HG03432 (cell line): ENCODE data around the gene ZNG1F.
"Not testable (repeated sequence)": the region's sequence is repeated elsewhere in the genome, so short reads cannot be mapped to it uniquely, and the experiment has no call there.

Experiments used
- ATAC-seq: cut with Tn5 transposase; IDR thresholded peaks from one replicate; pipeline ENCODE4 v1.9.1; 2021; ENCODE audit warnings: mild to moderate bottlenecking, moderate library complexity; ENCODE audit not compliant: unreplicated experiment

The ZNG1F gene

GRCh38 chr9:41189217-41189616, at the start of gene ZNG1F:
Gene ZNG1F, minus strand, starts transcription at chr9:41189317. Its CDS starts 59 bp downstream, at chr9:41189258.
- ATAC-seq: not testable (repeated sequence)

GRCh38 chr9:41237110-41237749, 48.1 kb upstream of the ZNG1F start:
- not testable (repeated sequence) for ATAC-seq

- not testable (repeated sequence) for ATAC-seq
Observed at GRCh38 chr9:41236486-41237109, 47.5 kb upstream of the ZNG1F start.

DNA sequence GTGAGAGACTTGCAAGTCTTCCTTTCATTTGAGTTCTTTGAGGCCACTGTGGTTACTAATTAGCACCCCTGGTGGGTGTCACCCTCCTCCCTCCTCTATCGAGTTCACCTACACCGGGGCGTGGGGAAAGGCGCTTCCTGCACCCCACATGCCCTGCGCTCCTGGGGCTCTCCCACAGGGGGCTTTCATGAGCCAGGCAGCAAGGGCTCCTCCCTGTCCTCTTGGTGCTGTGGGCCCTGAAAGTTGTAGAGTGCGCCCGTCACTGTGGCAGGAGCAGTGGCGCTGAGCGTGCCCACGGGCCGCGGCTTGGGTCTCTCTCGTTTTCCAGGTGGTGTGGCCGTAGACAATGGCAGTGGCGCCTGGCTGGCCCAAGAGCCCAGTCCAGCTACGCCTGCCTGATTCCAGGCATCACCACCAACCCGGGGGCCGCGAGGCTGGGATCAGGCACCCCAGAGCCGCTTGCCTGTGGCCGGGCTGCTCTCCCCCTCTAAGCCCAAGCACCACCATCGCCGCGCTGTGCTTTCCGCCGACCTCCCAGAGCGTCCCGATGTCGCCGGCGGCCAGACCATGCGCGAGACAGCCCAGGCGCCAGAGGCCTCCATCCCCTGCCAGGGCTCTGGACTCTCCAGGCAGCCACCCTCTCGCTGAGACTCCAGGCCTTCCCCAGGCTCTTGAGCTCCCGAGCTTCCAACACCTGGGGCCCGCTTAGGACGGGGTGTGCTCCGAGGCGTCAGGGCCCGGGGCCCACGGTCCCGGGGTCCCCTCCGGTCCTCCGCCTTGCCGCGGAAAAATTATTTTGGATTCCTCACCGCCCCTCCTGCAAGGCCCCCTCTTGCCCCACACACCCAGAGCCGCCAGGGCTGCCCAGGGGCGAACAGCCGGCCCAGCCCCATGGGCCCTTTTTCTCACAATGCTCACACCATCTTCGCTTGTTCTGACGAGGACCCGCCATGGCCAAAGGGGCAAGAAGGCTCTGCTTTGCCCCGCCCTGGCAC, 46.0 kb upstream of the ZNG1F start:
- peak; percentile 100 for ATAC-seq

- not testable (repeated sequence) for ATAC-seq
Observed at GRCh38 chr9:41234221-41234620, 45.1 kb upstream of the ZNG1F start.

- not testable (repeated sequence) for ATAC-seq
Observed at GRCh38 chr9:41232326-41232725, 43.2 kb upstream of the ZNG1F start.

DNA sequence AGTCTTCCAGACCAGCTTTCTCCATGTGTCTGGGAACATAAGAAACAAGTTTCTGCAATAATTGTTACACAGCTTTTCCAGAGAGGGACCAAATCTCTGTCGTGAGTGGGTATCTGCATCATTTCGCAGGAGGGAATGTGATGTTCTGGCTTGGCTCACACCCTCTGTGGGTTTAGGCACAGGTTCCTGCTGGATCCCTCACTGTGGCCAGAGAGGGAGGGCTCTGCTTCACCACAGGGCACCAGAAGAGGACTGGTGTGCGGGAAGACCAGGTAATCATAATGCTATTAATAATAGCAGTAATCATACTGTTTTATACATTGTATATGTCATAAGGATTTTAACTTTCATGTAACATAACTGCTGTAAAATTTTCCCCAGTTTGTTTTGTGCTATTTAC, 41.3 kb upstream of the ZNG1F start:
- not testable (repeated sequence) for ATAC-seq

DNA sequence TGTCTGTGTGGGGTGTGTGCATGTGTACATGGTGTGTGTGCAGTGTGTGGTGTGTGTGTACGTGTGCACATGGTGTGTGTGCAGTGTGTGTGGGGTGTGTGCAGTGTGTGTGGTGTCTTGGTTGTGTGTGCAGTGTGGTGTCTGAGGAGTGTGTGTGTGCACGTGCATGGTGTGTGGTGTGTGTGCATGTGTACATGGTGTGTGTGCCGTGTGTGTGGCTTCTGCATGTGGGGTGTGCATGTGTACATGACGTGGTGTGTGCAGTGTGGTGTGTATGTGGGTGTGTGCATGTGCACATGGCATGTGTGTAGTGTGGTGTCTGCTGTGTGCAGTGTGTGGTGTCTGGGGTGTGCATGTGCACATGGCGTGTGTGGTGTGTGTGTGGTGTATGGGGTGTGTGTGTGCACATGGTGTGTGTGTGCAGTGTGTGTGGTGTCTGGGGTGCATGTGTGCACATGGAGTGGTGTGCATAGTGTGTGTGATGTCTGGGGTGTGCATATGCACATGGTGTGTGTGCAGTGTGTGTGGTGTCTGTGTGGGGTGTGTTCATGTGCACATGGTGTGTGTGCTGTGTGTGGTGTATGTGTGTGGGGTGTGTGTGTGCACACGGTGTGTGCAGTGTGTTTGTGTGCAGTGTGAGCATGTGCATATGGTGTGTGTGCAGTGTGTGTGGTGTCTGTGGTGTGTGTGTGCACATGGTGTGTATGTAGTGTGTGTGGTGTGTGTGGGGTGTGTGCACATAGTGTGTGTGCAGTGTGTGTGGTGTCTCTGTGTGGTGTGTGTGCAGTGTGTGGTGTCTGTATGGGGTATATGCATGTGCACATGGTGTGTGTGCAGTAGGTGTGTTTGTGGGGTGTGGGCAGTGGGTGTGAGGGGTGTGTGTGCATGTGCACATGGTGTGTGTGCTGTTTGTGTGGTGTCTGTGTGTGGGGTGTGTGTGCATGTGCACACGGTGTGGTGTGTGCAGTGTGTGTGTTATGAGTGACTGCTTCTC, 40.6 kb upstream of the ZNG1F start:
- no peak for ATAC-seq

- not testable (repeated sequence) for ATAC-seq
Observed at GRCh38 chr9:41219831-41220230, 30.7 kb upstream of the ZNG1F start.

DNA sequence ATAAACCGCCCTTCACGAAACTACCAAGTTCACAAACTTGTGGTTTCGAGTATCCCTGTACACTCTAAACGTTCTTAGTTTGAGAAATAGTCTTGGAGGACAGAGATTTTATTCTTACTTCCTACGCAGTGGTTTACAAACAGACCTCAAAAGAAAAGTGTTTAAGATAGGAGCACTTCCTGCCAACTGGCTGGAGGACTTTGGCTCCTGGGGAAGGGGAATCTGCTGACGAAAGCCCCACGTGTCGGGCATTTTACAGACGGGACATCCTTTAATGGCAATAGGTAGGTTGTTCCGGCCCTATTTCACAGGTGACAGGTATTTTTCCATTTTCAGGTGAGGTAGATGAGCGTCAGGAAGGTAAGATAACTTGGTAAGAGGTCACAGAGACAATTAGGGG, 678 bp downstream of the ZNG1F start:
- ATAC-seq: not testable (repeated sequence)

DNA sequence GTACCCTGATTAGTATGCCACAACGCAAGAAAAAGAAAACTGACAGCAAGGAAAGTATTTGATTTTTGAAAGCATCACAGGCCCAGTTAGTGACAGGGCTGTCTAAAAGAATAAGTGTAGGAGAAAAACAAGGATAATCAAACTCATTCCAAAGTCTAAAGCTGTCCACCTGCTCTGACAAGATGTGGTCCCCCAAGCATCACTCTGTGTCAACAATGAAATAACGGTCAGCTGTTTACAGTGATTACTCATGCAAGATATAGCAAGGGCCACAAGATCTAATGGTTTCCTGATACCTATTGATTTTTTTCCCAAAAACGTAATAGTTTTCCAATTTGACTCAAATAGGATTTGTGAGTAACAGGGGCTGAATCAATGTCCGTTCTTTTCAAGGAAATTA, 14.1 kb downstream of the ZNG1F start:
- ATAC-seq: not testable (repeated sequence)

- ATAC-seq: not testable (repeated sequence)
Observed at GRCh38 chr9:41150116-41150515, 39.0 kb downstream of the ZNG1F start.

DNA sequence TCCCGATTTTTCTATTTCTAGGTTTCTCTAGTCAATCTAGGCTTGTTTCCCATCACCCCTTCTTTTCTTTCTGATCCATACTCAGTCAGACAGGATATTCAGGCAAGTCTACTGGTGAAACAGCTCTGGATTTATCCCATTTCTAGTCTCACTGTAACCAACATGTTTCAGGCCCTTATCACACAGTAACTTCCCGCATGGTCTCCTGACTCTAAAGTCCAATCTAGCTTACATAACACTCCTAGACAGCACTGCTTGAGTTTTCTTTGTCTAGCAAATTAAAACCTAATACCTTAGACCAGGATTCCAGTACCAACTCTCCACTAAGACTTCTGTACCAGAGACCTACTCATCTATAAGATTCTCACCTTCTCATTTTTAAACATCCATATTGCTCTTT, 47.2 kb downstream of the ZNG1F start:
- not testable (repeated sequence) for ATAC-seq

DNA sequence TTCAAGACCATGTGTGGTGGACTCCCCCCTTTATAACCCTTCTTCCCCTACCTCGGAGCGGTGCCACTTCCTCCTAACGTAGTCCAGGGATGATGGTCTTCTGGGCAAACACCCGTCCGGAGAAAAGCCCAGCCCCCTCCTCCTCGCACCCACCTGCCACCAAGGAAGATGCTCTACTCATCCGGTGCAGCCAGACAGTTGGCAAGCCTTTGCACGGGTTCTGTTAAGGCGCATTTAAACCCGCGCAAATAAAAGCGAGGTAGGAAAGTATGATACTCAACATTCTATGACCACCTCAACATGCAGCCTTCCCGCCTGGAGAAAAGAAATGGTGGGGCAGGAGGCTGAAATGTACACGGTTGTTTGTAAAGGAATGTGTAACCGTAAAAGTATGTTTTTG, 60.5 kb downstream of the ZNG1F start, which contains the start of gene FOXD4L6:
Gene FOXD4L6 (minus strand): TSS at position 101 of the 400 bp plus-strand sequence. CDS start 298 bp downstream, outside the sequence.
- not testable (repeated sequence) for ATAC-seq

DNA sequence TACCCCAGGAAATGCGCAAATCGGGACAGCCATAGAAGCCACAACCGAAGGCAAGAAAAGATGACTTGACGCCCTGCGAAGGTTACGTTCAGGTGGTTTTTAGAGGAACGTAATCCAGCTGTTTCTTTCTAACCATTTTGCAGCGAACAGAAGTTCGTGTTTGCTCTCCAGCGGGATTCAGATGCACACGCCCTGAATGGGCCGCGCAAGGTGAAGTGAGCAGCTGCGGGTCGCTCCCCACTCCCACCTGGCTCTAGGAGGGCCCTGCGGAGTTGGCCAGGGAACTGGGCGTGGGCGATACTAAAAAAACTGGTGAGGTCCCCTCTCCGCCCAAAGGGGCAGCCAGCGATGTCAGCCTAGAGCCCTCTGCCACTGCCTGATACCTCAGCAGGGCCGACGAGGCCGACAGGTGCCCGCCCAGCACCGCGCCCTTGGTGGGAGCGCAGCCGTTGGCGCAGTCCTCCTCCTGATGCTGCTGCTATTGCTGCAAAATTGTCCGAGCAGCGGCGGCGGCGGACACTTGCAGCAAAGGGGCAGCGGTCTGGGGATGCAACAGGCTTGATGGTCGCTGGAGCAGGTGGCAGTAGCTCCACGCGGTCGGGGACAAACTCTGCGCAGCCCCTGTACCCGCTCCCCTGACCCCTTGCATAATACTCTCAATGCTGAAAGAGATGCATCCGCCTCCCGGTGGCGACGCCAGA, 62.2 kb downstream of the ZNG1F start:
- not testable (repeated sequence) for ATAC-seq

GRCh38 chr9:41125936-41126335, 63.2 kb downstream of the ZNG1F start:
- not testable (repeated sequence) for ATAC-seq

DNA sequence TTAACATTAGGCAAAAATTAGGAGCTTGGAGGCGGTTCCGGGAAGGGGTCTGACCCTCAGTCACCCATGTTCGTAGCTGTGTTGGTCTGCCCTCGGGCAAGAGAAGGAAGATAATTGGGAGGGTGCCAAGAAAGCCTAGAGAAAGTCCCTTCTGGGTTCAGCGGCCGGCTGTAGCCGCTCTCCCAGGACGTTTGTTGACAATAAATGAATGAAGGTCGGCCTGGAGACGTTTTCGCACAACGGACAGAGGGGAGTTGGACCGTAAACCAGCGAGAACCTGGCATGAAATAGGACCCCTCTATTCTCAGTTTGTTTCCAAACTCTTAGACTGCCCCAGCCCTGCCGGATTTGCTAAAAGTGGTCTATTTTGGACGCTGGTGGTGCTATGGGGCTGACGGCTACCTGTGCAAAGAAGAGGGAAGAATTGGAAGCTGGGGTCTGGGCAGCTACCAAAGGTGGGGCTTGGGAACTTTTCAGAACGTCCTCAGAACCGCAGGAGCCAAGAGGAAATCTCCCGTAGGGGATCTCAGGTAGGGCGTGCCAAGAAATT, 63.9 kb downstream of the ZNG1F start:
- not testable (repeated sequence) for ATAC-seq

GRCh38 chr9:41124250-41125108, 64.6 kb downstream of the ZNG1F start:
- not testable (repeated sequence) for ATAC-seq
